GM21723 (cell line): ENCODE measurements around the gene SLC6A6.

Source experiments
- ATAC-seq: cut with Tn5 transposase; IDR thresholded peaks from one replicate; pipeline ENCODE4 v1.9.1; 2021; ENCODE audit warnings: mild to moderate bottlenecking, moderate library complexity; ENCODE audit not compliant: unreplicated experiment

Gene SLC6A6

DNA sequence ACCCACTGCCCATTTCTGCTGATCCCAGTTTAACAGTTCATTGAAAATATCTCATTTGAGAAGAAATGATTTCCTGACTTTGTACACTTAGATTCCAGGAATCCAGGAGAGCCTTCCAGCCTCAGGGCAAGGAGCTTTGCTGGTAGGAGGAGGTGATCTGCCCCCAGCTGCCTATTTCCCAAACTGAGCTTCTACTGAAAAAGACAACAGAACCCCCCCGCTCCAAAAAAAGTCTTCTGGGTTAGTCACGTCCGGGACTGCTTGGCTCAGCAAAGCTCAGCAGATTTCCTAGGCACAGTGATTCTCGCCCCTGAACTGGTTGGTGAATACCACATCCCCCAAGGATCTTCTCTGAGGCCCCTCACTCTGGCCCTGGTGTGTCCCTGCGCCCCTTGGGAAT is 13.1 kb downstream of the SLC6A6 start:
- no peak for ATAC-seq

GRCh38 chr3:14416453-14416852 is 14.0 kb downstream of the SLC6A6 start:
- ATAC-seq, result no peak

DNA sequence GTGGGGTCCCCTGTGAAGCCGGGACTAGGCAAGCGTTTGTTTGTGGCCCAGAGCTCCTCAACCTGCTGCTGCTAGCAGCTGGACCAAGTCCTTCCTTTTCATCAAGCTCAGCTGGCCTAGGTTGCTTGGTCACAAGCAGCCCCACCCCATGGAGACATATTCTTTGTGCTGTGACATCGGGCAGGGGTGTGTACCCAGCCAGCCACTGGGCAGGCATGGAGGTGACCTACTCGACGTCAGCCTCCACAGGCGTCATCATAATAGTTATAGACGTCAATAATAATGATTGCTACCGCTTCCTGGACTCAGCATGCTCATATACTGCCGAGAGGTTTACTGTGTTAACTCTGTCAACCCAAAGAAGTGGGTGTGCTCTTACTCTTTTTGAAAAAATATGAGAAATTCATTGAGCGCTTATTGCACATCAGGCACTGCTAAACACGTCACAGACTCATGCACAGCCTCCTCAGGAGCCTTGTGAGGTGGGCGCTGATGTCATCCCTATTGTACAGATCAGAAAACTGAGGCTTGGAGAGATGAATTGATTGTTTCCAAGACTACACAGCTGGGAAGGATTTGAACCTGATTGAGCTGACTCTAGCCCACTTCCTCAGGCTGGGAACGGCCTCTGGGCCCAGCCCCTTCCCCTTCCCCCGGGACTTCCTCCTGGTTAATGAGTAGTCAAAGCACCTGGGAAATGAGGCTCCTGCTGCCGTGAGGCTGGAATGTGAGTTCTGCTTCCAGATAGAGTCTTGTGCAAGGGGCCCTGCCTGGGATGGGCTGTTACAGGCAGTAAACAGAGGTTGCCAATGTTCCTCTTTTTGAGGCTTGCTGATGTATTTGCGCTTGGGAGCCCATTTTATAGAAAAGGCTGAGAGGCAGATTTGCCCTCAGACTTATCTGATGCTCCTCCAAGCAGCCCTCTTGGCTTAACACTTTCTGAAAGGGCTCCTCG is 16.2 kb downstream of the SLC6A6 start:
- no peak for ATAC-seq

GRCh38 chr3:14422016-14422963 is 19.9 kb downstream of the SLC6A6 start:
- no peak for ATAC-seq

DNA sequence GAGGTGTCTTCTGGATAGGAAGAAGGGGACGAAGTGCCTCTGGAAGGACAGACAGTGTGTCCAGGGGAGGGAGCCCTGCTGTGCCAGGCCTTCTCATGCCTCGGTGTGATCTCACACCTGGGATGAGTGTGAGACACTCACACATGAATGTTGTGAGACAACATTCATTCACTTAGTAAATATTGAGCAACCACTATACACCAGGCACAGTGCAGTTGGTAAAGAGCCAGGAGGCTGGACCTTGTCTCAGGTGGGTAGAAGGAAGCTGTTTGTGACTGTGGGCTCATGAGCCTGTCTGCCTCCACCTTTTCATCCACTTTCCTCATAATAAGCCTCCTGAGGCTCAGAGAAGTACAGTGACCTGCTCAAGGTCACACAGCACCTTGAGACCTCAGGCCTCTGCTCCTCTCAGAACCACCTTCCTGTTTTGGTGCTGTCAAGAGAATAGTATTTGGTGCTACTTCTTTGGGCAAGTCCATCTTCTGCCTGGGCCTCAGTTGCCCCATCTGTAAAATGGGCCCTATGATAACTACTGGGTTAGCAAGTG is 20.9 kb downstream of the SLC6A6 start:
- no peak for ATAC-seq

GRCh38 chr3:14423963-14424362 is 21.6 kb downstream of the SLC6A6 start:
- ATAC-seq, result no peak

- ATAC-seq, result no peak
These were observed 22.5 kb downstream of the SLC6A6 start for GRCh38 chr3:14424711-14425580.

- ATAC-seq, result peak; percentile 46
These were observed 23.3 kb downstream of the SLC6A6 start for GRCh38 chr3:14425581-14426304.

GRCh38 chr3:14426305-14426620 is 23.9 kb downstream of the SLC6A6 start:
- ATAC-seq, result no peak

DNA sequence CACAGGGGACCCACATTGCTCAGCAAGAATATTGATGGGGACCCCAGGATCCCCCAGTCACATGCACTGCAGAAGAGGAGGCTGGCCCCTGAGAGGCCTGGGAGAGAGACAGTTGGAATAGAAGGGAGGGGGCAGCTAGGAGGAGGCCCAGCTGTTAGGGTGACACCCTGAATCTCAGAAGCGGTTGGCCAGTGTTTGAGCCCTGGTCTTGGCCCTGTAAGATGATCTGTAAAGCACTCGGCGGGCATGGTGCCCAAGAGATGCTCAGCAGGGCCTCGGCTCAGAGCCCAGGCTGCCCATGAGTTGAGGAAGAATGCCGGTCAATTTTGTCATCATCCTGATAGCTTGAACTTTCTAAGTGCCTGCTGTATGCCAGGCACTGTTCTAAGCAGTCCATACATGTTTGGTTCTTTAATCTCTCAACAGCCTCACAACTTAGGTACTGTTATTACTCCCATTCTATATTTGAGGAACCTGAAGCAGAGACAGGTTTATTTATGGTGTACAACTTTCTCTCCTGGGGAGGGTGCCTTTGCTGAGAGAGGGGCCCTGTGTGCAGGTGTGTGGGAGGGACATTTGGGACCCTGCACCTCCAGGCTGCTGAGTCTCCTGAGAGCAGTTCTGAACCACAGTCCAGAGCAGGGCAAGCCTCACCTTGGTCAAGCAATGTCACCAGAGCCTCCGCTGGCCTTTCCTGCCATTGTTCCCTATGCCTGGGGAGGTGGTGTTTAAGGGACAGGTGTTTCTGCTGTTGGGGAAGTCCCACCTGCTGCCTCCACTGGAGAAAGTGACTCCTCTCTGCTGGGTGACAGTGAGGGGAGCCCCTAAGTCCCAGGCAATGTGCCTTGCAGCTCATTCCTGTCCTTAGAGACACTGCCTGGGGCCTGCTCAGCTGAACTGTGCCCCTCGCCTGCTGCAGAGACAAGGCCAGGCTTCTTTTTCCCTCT is 26.0 kb downstream of the SLC6A6 start:
- no peak for ATAC-seq

DNA sequence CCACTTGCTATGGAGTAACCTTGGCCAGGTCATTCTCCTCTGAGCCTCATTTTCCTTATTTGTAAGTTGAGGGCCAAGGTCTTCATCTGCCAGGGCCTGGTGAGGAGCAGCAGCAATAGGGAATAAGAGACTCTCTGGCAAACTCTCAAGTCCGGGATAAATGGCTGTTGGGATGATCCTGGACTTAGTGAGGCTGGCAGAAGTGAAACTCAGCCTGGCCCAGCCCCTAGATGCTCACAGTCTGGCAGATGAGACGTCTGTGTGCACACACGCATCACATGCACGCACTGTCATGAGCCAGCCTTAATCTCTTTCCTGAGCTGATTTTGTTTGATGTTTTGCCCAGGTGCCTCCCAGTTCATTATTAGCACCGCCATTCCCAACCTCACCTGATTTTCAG is 26.8 kb downstream of the SLC6A6 start:
- ATAC-seq, result no peak

DNA sequence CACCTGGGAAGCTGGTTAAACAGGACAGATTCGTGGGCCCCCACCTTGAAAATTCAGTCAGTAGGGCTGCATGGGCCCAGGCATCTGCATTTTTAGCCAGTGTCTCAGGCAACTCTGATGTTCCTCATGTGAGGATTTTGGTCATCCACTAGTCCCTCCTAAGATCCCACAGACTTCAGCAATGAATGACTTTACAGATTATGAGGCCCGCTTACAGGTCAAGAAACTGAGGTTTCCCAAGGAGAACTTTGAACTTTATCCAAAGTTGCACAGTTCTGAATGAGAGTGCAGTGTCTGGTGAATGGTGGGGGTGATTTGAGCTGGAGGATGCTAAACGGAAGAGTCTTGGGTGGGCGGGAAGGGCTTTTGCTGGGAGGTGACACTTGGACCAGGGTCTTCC is 27.2 kb downstream of the SLC6A6 start:
- no peak for ATAC-seq

DNA sequence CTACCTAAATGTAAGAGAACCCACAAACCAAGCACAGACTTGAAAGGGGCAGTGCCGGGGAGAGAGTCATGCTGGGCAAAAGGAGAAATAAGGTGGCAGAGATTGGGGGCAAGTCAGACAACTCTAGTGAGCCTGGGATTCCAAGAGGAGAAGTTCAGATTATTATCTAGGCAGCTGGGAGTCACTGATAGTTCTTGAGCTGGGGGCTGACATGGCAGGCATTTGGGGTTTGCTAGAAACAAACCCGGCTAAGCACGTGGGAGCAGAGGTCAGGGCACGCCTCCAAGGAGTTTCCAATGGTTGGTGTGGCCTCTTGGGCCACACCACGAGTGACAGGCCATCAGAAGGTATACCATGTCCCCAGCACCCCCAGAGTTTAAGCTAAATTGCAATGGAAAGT is 27.6 kb downstream of the SLC6A6 start:
- ATAC-seq, result no peak

GRCh38 chr3:14430706-14431451 is 28.5 kb downstream of the SLC6A6 start:
- no peak for ATAC-seq

GRCh38 chr3:14431452-14431916 is 29.1 kb downstream of the SLC6A6 start:
- peak; percentile 38 for ATAC-seq

GRCh38 chr3:14431917-14432834 is 29.8 kb downstream of the SLC6A6 start:
- ATAC-seq, result peak; percentile 76

GRCh38 chr3:14433106-14433505 is 30.7 kb downstream of the SLC6A6 start:
- no peak for ATAC-seq
